Endothelial cell of umbilical vein (primary cell): ENCODE results near the gene P4HA3.

Experiments
- CTCF ChIP-seq, 2 donors: IDR thresholded peaks; 1 replicate in 1 of 2; 2 replicates in 1 of 2; pipeline ENCODE4 v1.5.1; 2011; ENCODE audit warnings: low read length in 2 of 2, mild to moderate bottlenecking in 2 of 2, moderate library complexity in 2 of 2, control low read depth in 1 of 2, inconsistent platforms in 1 of 2, low read depth in 1 of 2; ENCODE audit not compliant: insufficient read depth in 1 of 2; ENCODE audit errors: extremely low read depth in 1 of 2
- POLR2A ChIP-seq: IDR thresholded peaks from 2 replicates; pipeline ENCODE4 v1.6.1; 2012; ENCODE audit warnings: low read depth, mild to moderate bottlenecking, control low read depth, low read length
- POLR2AphosphoS5 ChIP-seq: IDR thresholded peaks from 2 replicates; pipeline ENCODE4 v1.6.1; 2012; ENCODE audit warnings: low read depth, mild to moderate bottlenecking, control low read depth, low read length, moderate library complexity; ENCODE audit not compliant: insufficient read depth

GRCh38 chr11:74288911-74289310 is 22.5 kb downstream of the P4HA3 start:
- TF ChIP-seq POLR2AphosphoS5 = no peak
- TF ChIP-seq CTCF (IDR thresholded peaks at IDR 0.05; ENCODE audit: extremely low read depth in 1 of 2, insufficient read depth in 1 of 2, low read depth in 1 of 2, low read length in 2 of 2) = no peak
- no peak for TF ChIP-seq POLR2A
